ENCODE measurements around the gene MRPS34. TPM values are rescaled to one million over a fixed set of nuclear protein-coding genes. Genes with fewer than 3 reads are reported as not detected.
"Not testable (repeated sequence)": the region's sequence is repeated elsewhere in the genome, so short reads cannot be mapped to it uniquely, and the experiment has no call there.

The MRPS34 gene
- total and polyA plus RNA-seq, 10 of the 15 experiments (the other 5 are each of a cell fraction or from before 2014, with no cell fraction given): 3.6 to 285 (median 147) TPM

GRCh38 chr16:1807626-1808025, 34.7 kb upstream of the MRPS34 start (continued):
- no peak for TF ChIP-seq SP1 (IDR thresholded peaks at IDR 0.05; ENCODE audit: low read depth, low read length)
- no peak for TF ChIP-seq USF1 (IDR thresholded peaks at IDR 0.05; ENCODE audit: borderline replicate concordance, extremely low read length, insufficient read depth, low read depth, low read length)
- no peak for TF ChIP-seq ZBTB33 (IDR thresholded peaks at IDR 0.05)
- no peak for TF ChIP-seq KLF5 (IDR thresholded peaks at IDR 0.05; ENCODE audit: partially characterized antibody)
- no peak for TF ChIP-seq RUNX3 (IDR thresholded peaks at IDR 0.05; ENCODE audit: low read length)
- TF ChIP-seq EZH2 (IDR thresholded peaks at IDR 0.05; ENCODE audit: borderline replicate concordance, control insufficient read depth, low read depth, low read length): no peak

GRCh38 chr16:1800701-1801100, 27.8 kb upstream of the MRPS34 start:
- Histone ChIP-seq H3K4me3 (no peak overlapping the region), H3K9ac (ENCODE audit: control insufficient read depth, insufficient read depth, low read length) (no peak overlapping the region), H3K36me3 (ENCODE audit: control insufficient read depth in 2 of 2, insufficient read depth in 2 of 2, low read length in 1 of 2) (no peaks in the 10 kb centered on the region), H3K79me2 (ENCODE audit: control insufficient read depth, insufficient read depth, low read length) (no peaks in the 10 kb centered on the region), H3K9me3 (replicated peaks; ENCODE audit: control insufficient read depth, insufficient read depth, low read length) (peaks cover 2% of the 10 kb centered on the region; the same call in 1 of the 3 replicates), H3K27ac (ENCODE audit: control insufficient read depth, insufficient read depth) (no peak overlapping the region), H3K27me3 (replicated peaks in 1 of 2; ENCODE audit: control insufficient read depth in 2 of 2, insufficient read depth in 2 of 2, low read length in 1 of 2) (no peaks in the 10 kb centered on the region), H3K4me2 (ENCODE audit: control insufficient read depth, insufficient read depth) (no peak overlapping the region), H3K4me1 (ENCODE audit: control insufficient read depth, insufficient read depth, low read length) (no peaks in the 10 kb centered on the region), H4K20me1 (ENCODE audit: control insufficient read depth, insufficient read depth) (no peaks in the 10 kb centered on the region), H2AFZ (ENCODE audit: control insufficient read depth, low read depth, low read length) (no peak overlapping the region)
- POLR2A ChIA-PET: no interaction called here
- FAIRE-seq (no peak), ATAC-seq (no peak), DNase-seq (ENCODE audit: low read depth, low spot score) (no peak)
- CTCF ChIA-PET: no interaction called here
- intact Hi-C loops (cut with micrococcal nuclease; ENCODE audit: unreplicated experiment): no loop called here
- RAD21 ChIA-PET (ENCODE audit: unreplicated experiment): no interaction called here
- TF ChIP-seq HCFC1 (IDR thresholded peaks at IDR 0.05; ENCODE audit: low read length) (no peak), CREB1 (IDR thresholded peaks at IDR 0.05; ENCODE audit: low read depth) (no peak), NFYB (IDR thresholded peaks at IDR 0.05; ENCODE audit: insufficient read depth, low read depth, low read length) (no peak), TCF3 (IDR thresholded peaks at IDR 0.05; ENCODE audit: borderline replicate concordance, insufficient read depth, low read depth, low read length) (no peak), SRF (IDR thresholded peaks at IDR 0.05; ENCODE audit: low read depth in 2 of 2, low read length in 2 of 2) (no peak)
- 76% methylated on average over 10 of the region's 10 CpGs for WGBS (ENCODE audit: insufficient coverage, insufficient replicate concordance, low lambda C conversion rate, missing lambda C conversion rate)
- BruUV-seq (replicated peaks): no TSS peak
- SMC1A ChIA-PET (ENCODE audit: uncharacterized antibody, unreplicated experiment): no interaction called here
- in situ Hi-C loops (cut with MboI): no loop called here

DNA sequence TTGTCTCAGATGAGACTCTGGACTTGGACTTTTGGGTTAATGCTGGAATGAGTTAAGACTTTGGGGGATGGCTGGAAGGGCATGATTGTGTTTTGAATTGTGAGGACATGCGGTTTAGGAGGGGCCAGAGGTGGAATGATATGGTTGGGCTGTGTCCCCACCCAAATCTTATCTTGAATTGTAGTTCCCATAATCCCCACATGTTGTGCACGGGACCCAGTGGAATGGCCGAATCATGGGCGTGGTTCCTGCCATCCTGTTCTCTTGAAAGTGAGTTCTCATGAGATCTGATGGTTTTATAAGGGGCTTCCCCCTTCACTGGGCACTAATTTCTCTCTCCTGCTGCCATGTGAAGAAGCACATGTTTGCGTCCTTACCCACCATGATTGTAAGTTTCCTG, 26.3 kb upstream of the MRPS34 start:
- WGBS (ENCODE audit: insufficient coverage, insufficient replicate concordance, low lambda C conversion rate, missing lambda C conversion rate): 71% methylated on average over 5 of the region's 5 CpGs

More for the DNA sequence above, 26.3 kb upstream of the MRPS34 start:
- H3K4me1 ChIP-seq (ENCODE audit: control insufficient read depth, insufficient read depth, low read length); H2AFZ ChIP-seq (ENCODE audit: control insufficient read depth, low read depth, low read length); H3K4me3 ChIP-seq; RAD21 ChIA-PET (ENCODE audit: unreplicated experiment); ATAC-seq; BruUV-seq (replicated peaks); H3K36me3 ChIP-seq (ENCODE audit: control insufficient read depth in 2 of 2, insufficient read depth in 2 of 2, low read length in 1 of 2); H3K4me2 ChIP-seq (ENCODE audit: control insufficient read depth, insufficient read depth); H3K79me2 ChIP-seq (ENCODE audit: control insufficient read depth, insufficient read depth, low read length); SMC1A ChIA-PET (ENCODE audit: uncharacterized antibody, unreplicated experiment); CTCF ChIA-PET; POLR2A ChIA-PET; H3K9ac ChIP-seq (ENCODE audit: control insufficient read depth, insufficient read depth, low read length); in situ Hi-C loops (cut with MboI); H4K20me1 ChIP-seq (ENCODE audit: control insufficient read depth, insufficient read depth); H3K9me3 ChIP-seq (replicated peaks; ENCODE audit: control insufficient read depth, insufficient read depth, low read length); DNase-seq (ENCODE audit: low read depth, low spot score); H3K27ac ChIP-seq (ENCODE audit: control insufficient read depth, insufficient read depth); FAIRE-seq; H3K27me3 ChIP-seq (replicated peaks in 1 of 2; ENCODE audit: control insufficient read depth in 2 of 2, insufficient read depth in 2 of 2, low read length in 1 of 2); intact Hi-C loops (cut with micrococcal nuclease; ENCODE audit: unreplicated experiment): not testable (repeated sequence)

Measured in GM12878 (cell line).